ENCODE data around the gene TEX261. TPM values are rescaled to one million over a fixed set of nuclear protein-coding genes. Genes with fewer than 3 reads are reported as not detected.

TEX261 gene
- total RNA-seq, 2 donors from 2014 or later = 76.0 to 83.5 TPM

DNA sequence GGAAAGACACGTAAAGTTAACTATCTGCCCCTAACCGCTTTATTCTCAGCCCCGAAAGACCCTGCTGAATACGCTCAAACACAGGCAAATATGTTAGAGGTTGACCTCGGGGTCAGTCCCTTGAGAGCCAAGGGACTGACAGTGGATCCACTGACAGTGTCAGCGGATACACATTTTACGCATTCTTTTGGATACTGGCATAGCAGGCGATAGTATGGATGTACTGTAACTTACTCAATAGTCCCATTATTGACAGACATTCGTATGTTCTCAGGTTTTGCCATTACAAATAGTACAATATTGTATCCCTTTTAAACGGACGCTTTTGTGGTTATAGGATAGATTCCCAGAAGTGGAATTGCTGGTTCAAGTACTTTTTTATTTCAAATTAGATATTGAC is 45.6 kb downstream of the TEX261 start:
- ATAC-seq (no peak), DNase-seq (ENCODE audit: low spot score) (no peak)
- Mint-ChIP-seq H3K27ac (no peak overlapping the region), H3K4me3 (no peak overlapping the region), H3K9me3 (no peaks in the 10 kb centered on the region), H3K27me3 (peaks cover 19 to 22% of the 10 kb centered on the region in 2 donors), H3K36me3 (no peaks in the 10 kb centered on the region), H3K4me1 (ENCODE audit: low read depth in 2 of 2) (peaks cover 22 to 25% of the 10 kb centered on the region in 2 donors)

DNA sequence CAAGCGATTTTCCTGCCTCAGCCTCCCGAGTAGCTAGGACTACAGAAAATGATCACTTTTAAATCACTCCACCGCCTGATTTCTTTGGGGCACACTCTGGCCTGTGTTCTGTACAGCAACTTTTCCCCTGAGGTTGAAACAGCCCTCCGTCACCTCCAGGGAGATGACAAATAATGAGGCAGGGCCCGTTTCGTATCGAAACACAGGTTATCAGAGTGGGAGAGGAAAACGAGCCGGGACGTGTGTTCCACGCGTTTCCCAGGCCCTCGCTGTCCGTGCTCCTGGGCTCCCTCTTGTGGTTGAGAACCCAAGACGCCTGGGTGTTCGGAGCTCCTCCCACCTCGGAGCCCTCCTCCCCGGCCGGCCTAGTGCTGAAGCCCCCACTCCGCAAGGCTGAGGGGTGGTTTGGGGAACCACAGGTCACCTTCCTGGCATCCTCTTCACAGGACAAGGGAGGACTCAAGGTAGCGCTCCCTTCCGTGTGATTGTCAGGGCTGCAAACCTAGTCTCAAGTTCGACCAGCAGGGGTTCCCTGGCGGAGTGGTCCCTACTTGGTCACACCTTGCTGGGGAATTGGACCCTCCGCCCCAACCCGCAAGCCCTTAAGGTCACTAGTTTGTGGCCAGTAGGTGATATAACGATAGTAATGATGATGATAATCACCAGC is 46.2 kb downstream of the TEX261 start:
- Mint-ChIP-seq H3K9me3 (no peaks in the 10 kb centered on the region), H3K4me3 (peak overlapping the region; percentile 91), H3K36me3 (no peaks in the 10 kb centered on the region), H3K27ac (peak overlapping the region; percentile 79 to 91), H3K4me1 (ENCODE audit: low read depth in 2 of 2) (peaks cover 22 to 25% of the 10 kb centered on the region in 2 donors), H3K27me3 (peaks cover 16% of the 10 kb centered on the region in 2 donors)
- ATAC-seq (peak; percentile 90 to 93), DNase-seq (ENCODE audit: low spot score) (peak; percentile 85)

DNA sequence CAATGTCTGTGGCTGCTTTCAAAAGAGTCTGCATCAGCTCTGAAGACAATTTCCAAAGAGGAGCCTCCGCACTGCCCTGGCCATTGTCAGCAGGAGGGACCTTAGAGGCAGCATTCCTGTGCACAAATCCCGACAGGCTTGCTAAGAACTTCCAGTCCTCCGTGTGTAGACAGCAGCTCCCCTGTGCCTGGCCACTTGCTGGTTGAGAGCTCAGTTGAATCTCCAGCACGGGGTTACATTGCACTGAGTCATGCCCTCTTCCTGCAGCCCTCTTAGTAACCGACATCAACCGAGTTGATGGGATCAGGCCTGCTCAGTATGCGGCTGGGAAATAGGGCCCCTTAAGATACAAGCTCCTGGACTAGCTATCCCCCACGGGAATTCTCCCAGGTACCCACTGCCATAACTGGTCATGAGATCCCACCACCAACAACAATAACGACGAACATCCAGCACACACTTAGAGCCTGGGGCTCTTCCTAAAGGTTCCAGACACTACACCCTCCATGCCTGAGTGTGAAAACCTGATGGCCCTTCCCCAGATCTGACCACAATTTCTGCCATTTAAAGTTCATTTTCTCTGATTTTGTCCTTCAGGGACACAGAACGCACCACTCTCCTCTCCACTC is 47.0 kb downstream of the TEX261 start:
- peaks cover 22 to 25% of the 10 kb centered on the region in 2 donors for H3K4me1 Mint-ChIP-seq (ENCODE audit: low read depth in 2 of 2)
- peaks cover 11 to 12% of the 10 kb centered on the region in 2 donors for H3K27me3 Mint-ChIP-seq
- peak overlapping the region; percentile 79 to 91 for H3K27ac Mint-ChIP-seq
- no peaks in the 10 kb centered on the region for H3K9me3 Mint-ChIP-seq
- DNase-seq (ENCODE audit: low spot score) (no peak), ATAC-seq (peak; percentile 70 to 81)
- no peaks in the 10 kb centered on the region for H3K36me3 Mint-ChIP-seq
- H3K4me3 Mint-ChIP-seq = peak overlapping the region; percentile 91

DNA sequence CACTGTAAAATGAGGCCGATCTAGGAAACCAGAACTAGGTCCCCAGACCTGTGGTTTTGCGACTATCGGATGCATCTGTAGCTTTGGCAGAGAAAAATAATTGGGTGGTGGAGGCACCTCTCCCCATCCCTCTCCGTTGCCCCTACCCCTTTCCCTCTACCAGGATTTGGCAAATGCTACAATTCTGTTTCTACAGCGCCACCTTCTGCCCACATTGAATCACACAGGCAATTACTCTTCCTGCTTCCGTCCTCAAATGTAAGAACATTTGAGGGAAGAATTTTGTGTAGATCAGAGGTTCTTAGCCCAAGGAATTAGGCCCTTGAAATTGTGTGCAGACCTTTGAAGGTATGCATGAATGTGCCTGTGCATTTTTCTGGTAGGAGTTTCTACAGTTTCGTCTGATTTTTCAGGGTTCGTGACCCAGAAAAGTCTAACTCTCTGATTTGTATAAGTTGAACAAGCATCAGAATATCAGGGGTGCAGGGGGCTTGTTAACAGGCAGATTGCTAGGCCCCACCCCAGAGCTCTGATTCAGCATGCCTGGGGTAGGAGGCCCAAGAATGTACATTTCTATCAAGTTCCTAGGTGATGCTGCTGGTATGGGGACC is 47.7 kb downstream of the TEX261 start:
- Mint-ChIP-seq H3K27ac (peak overlapping the region in 1 of 2 donors; percentile 79), H3K36me3 (no peaks in the 10 kb centered on the region), H3K27me3 (peaks cover 11% of the 10 kb centered on the region in 2 donors), H3K4me3 (peak overlapping the region; percentile 91), H3K9me3 (no peaks in the 10 kb centered on the region), H3K4me1 (ENCODE audit: low read depth in 2 of 2) (peaks cover 22 to 25% of the 10 kb centered on the region in 2 donors)
- no peak for ATAC-seq
- DNase-seq (ENCODE audit: low spot score) = no peak

DNA sequence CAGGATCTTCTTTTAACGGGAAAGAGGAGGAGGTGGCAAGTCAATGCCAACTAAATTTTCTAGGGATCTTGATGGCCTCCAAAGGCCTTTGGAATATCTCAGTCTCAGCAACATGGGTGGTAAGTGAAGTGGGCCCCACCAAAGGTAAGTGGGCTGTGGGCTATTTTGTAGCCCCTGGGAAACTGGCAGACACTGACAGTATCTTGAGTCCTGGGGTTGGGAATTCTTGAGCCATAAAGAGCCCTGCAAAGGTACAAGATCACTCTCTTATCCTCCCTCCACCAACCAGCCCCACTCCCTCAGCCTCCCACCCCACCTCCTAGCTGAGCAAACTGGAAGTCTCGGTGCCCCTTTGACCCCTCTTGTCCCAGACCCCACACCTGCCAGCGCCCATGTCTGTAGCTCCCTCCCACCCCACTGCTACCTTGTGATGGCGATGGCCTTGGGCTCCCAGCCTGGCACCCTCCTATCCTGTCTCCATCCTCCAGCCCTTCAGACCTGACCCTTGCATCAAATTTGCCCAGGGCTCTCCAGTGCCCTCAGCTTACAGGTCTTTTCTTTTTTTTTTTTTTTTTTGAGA is 50.5 kb downstream of the TEX261 start:
- no peaks in the 10 kb centered on the region for H3K36me3 Mint-ChIP-seq
- H3K4me3 Mint-ChIP-seq = no peak overlapping the region
- H3K27ac Mint-ChIP-seq = peak overlapping the region in 1 of 2 donors; percentile 63
- ATAC-seq = no peak
- peak; percentile 55 for DNase-seq (ENCODE audit: low spot score)
- H3K27me3 Mint-ChIP-seq = peaks cover 11 to 17% of the 10 kb centered on the region in 2 donors
- no peaks in the 10 kb centered on the region for H3K9me3 Mint-ChIP-seq
- peaks cover 22 to 25% of the 10 kb centered on the region in 2 donors for H3K4me1 Mint-ChIP-seq (ENCODE audit: low read depth in 2 of 2)

DNA sequence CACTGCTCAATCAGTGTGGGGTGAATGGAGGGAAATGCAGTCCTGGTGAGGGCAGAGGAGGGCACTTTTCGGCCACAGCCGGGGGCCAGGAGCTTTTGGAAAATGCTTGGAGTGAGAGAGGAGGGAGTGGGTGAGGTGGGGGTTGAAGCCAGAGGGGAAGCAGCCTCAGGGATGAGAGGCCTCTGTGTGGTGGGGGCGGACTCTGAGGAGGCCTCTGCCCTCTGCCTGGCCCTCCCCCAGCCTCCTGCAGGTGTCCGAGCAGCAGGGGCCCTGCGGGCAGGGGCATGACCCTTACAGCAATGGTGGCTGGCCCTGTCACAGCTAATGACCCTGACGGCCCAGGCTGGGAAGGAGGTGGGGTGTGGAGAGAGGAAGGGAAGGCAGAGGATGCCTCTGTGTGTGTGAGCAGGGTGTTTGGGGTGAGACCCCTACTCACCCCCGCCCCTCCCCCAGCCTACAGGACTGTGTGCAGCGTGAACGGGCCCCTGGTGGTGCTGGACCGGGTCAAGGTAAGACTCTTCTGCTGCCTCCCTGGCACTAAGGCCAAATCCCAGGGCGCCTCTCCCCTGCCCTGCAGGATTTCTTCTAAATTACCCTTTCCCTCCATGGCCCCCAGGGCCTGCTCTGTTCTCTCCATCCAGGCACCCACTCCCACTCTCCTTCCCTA is 51.3 kb downstream of the TEX261 start:
- Mint-ChIP-seq H3K27me3 (peaks cover 10 to 19% of the 10 kb centered on the region in 2 donors), H3K36me3 (no peaks in the 10 kb centered on the region), H3K4me1 (ENCODE audit: low read depth in 2 of 2) (peaks cover 19 to 23% of the 10 kb centered on the region in 2 donors), H3K9me3 (no peaks in the 10 kb centered on the region), H3K4me3 (no peak overlapping the region), H3K27ac (no peak overlapping the region)
- ATAC-seq = no peak
- DNase-seq (ENCODE audit: low spot score) = peak; percentile 42

DNA sequence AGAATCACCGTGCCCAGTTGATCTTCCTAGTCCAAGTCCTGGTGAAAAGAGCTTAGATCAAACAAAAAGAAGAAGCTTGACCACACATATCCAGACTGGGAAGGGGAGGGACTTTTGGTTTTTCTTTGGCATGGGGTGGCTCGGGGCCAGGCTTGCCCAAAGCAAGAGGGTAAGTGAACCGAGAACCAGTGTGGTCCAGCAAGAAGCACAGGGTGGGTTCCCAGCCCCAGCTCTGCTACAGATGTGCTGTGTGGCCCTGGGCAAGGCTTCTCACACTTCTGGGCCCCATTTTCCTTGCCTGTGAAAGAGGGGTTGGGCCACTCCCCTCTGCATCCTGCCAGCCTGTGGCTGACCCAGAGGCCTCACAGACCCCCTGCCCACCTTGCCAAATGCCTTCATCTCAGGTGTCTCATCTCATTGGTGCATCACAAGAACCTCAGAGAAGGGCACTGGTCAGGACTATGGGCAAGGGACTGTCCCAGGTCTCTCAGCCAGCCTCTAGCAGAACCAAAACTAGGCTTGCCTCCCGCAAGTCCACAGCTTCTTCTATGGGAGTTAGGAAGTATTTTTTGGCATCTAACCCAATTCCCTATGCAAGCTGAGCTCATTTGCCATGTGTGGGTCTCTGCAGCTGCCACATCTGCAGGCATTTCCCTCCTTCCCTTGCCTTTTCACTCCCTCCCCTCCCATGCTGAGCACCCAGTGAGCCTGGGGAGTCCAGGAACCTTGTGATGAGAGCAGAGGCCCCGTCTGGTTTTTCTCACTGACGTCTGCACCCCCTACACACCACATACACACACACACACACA is 52.1 kb downstream of the TEX261 start:
- Mint-ChIP-seq H3K4me3 (no peak overlapping the region), H3K27ac (no peak overlapping the region), H3K9me3 (no peaks in the 10 kb centered on the region), H3K27me3 (peaks cover 6 to 14% of the 10 kb centered on the region in 2 donors), H3K4me1 (ENCODE audit: low read depth in 2 of 2) (peaks cover 12 to 16% of the 10 kb centered on the region in 2 donors), H3K36me3 (no peaks in the 10 kb centered on the region)
- DNase-seq (ENCODE audit: low spot score) = peak; percentile 52
- no peak for ATAC-seq

DNA sequence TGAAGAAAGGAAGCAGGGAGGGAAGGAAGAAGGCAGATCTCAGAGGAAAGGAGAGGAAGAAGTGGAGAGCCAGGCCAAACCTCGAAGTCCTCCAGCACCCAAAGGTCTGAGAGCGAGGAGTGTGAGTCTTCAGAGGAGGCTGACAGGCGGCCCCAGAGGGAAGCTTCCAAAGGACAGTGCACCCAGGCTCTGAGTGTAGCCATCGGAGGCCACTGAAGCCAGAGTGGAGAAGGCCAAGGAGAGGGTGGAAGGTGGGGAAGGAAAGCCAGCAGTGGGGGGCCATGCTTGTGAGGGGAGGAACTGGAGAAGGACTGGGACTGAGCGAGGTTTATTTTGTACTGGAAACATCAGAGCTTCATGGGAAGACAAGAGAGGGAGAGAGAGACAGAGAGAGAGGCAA is 53.0 kb downstream of the TEX261 start:
- Mint-ChIP-seq H3K27me3 (peaks cover 6 to 14% of the 10 kb centered on the region in 2 donors), H3K27ac (no peak overlapping the region), H3K4me1 (ENCODE audit: low read depth in 2 of 2) (peaks cover 6 to 7% of the 10 kb centered on the region in 2 donors), H3K36me3 (no peaks in the 10 kb centered on the region), H3K9me3 (no peaks in the 10 kb centered on the region), H3K4me3 (no peak overlapping the region)
- peak; percentile 41 for DNase-seq (ENCODE audit: low spot score)
- no peak for ATAC-seq

DNA sequence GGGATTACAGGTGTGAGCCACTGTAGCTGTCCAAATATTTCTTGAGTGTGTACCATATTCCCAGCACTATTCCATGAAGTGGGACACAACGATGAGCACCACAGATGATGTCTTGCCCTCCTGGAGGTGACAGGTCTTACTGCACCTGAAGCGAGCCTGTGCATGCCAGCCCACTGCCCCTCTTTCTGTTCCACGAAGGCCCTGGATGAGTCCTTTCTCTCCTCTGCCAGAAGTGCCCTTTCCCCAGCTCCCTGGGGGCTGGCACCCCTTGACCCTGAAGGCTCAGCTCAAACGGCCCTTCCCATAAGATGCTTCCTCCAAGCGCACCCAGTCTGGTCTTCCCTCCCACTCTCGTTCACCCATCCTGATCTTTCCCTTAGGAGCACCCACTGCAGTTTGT is 53.5 kb downstream of the TEX261 start:
- Mint-ChIP-seq H3K4me3 (no peak overlapping the region), H3K4me1 (ENCODE audit: low read depth in 2 of 2) (peaks cover 4 to 5% of the 10 kb centered on the region in 2 donors), H3K27me3 (peaks cover 6 to 14% of the 10 kb centered on the region in 2 donors), H3K36me3 (no peaks in the 10 kb centered on the region), H3K9me3 (no peaks in the 10 kb centered on the region), H3K27ac (no peak overlapping the region)
- peak; percentile 44 for DNase-seq (ENCODE audit: low spot score)
- ATAC-seq = no peak

DNA sequence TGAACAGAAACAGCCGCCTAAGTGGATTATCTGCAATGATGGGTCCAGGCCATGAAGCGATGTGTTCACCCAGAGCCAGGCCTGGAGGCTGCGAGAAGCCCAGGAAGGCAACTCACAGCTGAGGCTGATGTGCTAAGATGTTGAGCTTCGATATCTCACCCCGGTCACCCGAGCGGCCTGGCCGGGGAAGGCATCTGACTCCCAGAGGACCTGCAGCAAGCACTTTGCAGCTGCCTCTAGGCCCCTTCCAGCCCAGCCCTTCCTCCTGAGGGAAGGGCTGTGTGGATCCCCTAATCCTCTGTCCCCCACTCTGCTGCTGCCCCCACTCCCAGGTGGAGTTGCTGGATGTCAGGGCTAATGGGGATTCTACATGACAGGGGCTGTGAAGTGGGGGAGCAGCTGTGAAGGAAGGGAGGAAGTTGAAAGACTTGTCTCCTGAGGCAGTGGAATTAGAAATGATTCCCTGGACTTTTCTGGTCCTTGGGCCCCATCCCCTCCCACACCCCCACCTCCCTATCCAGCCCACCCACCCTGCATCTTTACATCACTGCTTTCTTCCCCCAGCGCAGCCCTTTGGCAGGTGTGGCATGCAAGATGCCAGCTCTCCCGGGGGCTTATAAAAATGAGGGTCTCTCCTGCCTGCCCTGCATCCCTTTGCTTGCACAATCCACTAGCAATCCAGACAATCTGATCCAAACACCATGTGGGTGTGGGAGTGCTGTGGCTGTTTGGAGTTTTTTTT is 54.7 kb downstream of the TEX261 start:
- H3K27me3 Mint-ChIP-seq = peaks cover 0 to 15% of the 10 kb centered on the region in 2 donors
- H3K4me1 Mint-ChIP-seq (ENCODE audit: low read depth in 2 of 2) = no peaks in the 10 kb centered on the region
- H3K27ac Mint-ChIP-seq = no peak overlapping the region
- no peaks in the 10 kb centered on the region for H3K36me3 Mint-ChIP-seq
- no peak overlapping the region for H3K4me3 Mint-ChIP-seq
- ATAC-seq = no peak
- H3K9me3 Mint-ChIP-seq = no peaks in the 10 kb centered on the region
- DNase-seq (ENCODE audit: low spot score) = peak; percentile 56

DNA sequence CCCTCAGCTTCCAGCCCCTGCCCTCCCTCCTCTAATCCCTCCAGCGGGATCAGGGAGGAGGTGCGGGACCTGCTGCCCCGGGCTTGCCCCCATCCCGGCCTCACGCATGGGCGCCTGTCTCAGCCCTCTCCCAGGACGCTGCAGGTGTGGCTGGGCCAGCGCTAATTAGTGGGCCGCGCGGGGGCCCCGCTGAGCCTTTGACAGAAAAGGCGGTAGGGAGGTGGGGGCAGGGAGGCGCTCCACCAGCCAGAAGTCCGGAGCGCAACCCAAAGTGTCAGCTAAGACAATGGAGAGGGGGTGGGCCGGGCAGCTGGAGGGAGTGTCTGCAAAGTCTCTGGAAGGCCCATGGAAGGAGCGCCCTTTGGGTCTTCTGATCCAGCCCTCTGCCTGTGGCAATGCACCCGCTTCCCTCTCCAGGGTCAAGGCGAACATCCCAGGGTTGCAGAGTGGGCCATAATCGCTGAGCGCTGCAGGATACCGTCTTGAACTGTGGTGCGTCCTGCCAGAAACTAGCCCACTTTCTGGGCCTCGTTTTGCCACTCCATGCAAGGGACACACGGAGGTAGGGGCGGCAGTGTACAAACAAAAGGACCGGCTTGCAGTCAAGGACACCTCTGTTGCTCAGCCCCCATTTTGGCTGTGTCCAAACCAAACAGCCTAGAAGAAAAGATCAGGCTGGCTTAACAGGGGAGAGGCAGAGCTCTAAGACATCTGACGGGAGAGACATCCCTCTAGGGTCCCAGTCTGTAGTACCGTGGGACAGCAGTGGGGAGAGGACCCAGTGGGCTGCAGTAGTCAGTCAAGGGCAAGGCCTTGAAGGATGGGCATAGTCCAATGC is 55.5 kb downstream of the TEX261 start:
- no peak overlapping the region for H3K4me3 Mint-ChIP-seq

DNA sequence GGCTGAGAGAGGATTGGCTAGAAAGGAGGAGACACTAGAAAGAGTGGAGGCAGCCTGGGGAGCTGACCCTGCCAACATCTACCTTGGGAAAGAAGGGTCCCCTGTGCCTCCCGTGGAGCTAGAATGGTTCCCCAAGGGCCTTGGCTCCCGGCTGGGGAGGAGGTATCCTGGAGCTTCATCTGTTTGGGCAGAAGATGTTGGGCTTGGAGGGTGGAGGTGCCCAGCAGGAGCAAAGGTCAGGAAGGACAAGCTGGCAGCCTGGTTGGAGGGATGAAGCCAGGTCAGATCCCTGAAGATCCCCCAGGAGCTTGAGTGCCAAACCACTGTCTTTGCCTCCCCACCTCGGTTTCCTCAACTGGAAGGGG is 56.1 kb downstream of the TEX261 start:
- H3K27ac Mint-ChIP-seq = no peak overlapping the region
- ATAC-seq (no peak), DNase-seq (ENCODE audit: low spot score) (peak; percentile 5)
- H3K9me3 Mint-ChIP-seq = no peaks in the 10 kb centered on the region
- no peaks in the 10 kb centered on the region for H3K4me1 Mint-ChIP-seq (ENCODE audit: low read depth in 2 of 2)
- H3K27me3 Mint-ChIP-seq = peaks cover 0 to 18% of the 10 kb centered on the region in 2 donors
- no peak overlapping the region for H3K4me3 Mint-ChIP-seq
- no peaks in the 10 kb centered on the region for H3K36me3 Mint-ChIP-seq

More for the DNA sequence above, 55.5 kb downstream of the TEX261 start:
- Mint-ChIP-seq H3K4me1 (ENCODE audit: low read depth in 2 of 2) (no peaks in the 10 kb centered on the region), H3K36me3 (no peaks in the 10 kb centered on the region), H3K27me3 (peaks cover 0 to 18% of the 10 kb centered on the region in 2 donors), H3K27ac (no peak overlapping the region), H3K9me3 (no peaks in the 10 kb centered on the region)
- ATAC-seq = no peak
- peak; percentile 51 for DNase-seq (ENCODE audit: low spot score)

Data from natural killer cell treated with Interleukin-12 subunit alpha and Interleukin-12 subunit beta and Interleukin-15 and Interleukin-18, amount 100 ng/mL, for 72 hours (primary cell).